Aorta (tissue), 5 donors: ENCODE data around the gene NOSIP. TPM values are rescaled to one million over a fixed set of nuclear protein-coding genes. Genes with fewer than 3 reads are reported as not detected.

ENCODE experiments used
- ATAC-seq: fragments of 200-7000 bp; cut with Tn5 transposase; one replicate; pipeline ENCODE4 v1.9.1; 2022; ENCODE audit warnings: moderate library complexity; ENCODE audit not compliant: low FRiP score
- DNase-seq, 2 donors: peaks; one replicate each; pipeline ENCODE4 v3.0.0-alpha.2; 2020
- H3K27ac ChIP-seq, 2 donors: one replicate each; pipeline ENCODE4 v1.5.1; 2013; ENCODE audit warnings: low read length in 2 of 2, mild to moderate bottlenecking in 2 of 2, moderate library complexity in 2 of 2, control low read depth in 1 of 2, inconsistent platforms in 1 of 2, low read depth in 1 of 2
- H3K27me3 ChIP-seq, 2 donors: one replicate each; pipeline ENCODE4 v1.6.1; 2013; ENCODE audit warnings: control low read depth in 1 of 2, low read length in 1 of 2, mild to moderate bottlenecking in 1 of 2, moderate library complexity in 1 of 2; ENCODE audit not compliant: insufficient read depth in 2 of 2, control insufficient read depth in 1 of 2
- H3K36me3 ChIP-seq, 2 donors: one replicate each; pipeline ENCODE4 v1.6.1; 2013; ENCODE audit warnings: control low read depth in 1 of 2, low read length in 1 of 2, mild to moderate bottlenecking in 1 of 2; ENCODE audit not compliant: insufficient read depth in 2 of 2, control insufficient read depth in 1 of 2
- H3K4me1 ChIP-seq, 2 donors: one replicate each; pipeline ENCODE4 v1.6.1; 2013; ENCODE audit warnings: low read length in 2 of 2, control low read depth in 1 of 2, mild to moderate bottlenecking in 1 of 2, moderate library complexity in 1 of 2; ENCODE audit not compliant: insufficient read depth in 2 of 2, control insufficient read depth in 1 of 2
- H3K4me3 ChIP-seq, 2 donors: one replicate each; pipeline ENCODE4 v1.5.1; 2013; ENCODE audit warnings: low read length in 2 of 2, control low read depth in 1 of 2, mild to moderate bottlenecking in 1 of 2
- H3K9me3 ChIP-seq: one replicate; pipeline ENCODE4 v1.6.1; 2013; ENCODE audit warnings: mild to moderate bottlenecking, low read length; ENCODE audit not compliant: control insufficient read depth
- whole genome bisulfite sequencing, 2 donors: extraction: QIAGEN DNeasy Blood & Tissue Kit; methylation state at CpG; one replicate each; pipeline ENCODE4 v1.1.7; 2013; 5-methylcytosine and 5-hydroxymethylcytosine counted together
- intact Hi-C, 2 donors: fragments of 100-400 bp; cut with DNase I; formaldehyde crosslinking; loops; one replicate each; pipeline versions ENCODE4 v1.14.2 to v1.15.0; 2022
- polyA plus RNA-seq, 2 donors: library from polyadenylated mRNA; stranded (reverse); fragments of 200-250 nt; gene quantifications; one replicate each; pipeline ENCODE4 v1.2.3, GENCODE V29; 2013
- total RNA-seq, 2 donors: library from RNA; stranded (reverse); fragmentation: NEBNext Ultra II Directional; extraction: Animal tissue kit (Norgen Biotek cat#: 25700); gene quantifications; one replicate each; pipeline ENCODE4 v1.2.1, GENCODE V29; 2021
- donor health status: healthy with polysubstance abuse.
- donor health status: Bipolar disorder and iron deficiency.
- donor health status: DM: no; HTN: no; CAD: no.
- donor health status: DM: no; HTN: no; CAD: no.
- donor health status: DM: yes; HTN: yes; CAD: no.

NOSIP gene
- total and polyA plus RNA-seq, 4 donors, result 38.8 to 135 (median 46.5) TPM

DNA sequence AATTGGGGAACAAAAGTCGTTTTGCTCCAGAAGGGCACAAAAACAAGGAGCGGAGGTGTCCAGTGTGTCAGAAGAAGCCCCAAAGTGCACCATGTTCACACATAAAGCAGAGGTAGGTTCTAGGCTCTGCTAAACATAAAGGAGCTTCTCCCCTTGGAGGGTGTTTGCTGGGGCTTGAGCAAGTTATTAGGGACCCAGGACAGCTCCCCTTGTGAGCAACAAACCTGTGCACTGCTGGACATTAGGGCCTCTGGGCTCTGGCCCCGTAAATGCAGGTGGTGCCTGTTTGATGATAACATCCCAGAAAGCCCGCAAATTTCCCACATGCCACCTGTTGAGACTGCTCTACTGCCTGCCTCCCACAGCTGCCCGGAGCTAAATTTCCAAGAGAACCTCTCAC is 41.7 kb downstream of the NOSIP start:
- H3K27ac ChIP-seq, result no peak overlapping the region
- H3K27me3 ChIP-seq, result no peaks in the 10 kb centered on the region
- H3K36me3 ChIP-seq, result peaks cover 0 to 4% of the 10 kb centered on the region in 2 donors
- no peaks in the 10 kb centered on the region for H3K9me3 ChIP-seq
- DNase-seq, result no peak
- WGBS, 2 donors, result 83 to 87% methylated on average over 5 of the region's 5 CpGs
- no peak overlapping the region for H3K4me3 ChIP-seq
- no peaks in the 10 kb centered on the region for H3K4me1 ChIP-seq
- intact Hi-C loops, result no loop called here
- no peak for ATAC-seq

DNA sequence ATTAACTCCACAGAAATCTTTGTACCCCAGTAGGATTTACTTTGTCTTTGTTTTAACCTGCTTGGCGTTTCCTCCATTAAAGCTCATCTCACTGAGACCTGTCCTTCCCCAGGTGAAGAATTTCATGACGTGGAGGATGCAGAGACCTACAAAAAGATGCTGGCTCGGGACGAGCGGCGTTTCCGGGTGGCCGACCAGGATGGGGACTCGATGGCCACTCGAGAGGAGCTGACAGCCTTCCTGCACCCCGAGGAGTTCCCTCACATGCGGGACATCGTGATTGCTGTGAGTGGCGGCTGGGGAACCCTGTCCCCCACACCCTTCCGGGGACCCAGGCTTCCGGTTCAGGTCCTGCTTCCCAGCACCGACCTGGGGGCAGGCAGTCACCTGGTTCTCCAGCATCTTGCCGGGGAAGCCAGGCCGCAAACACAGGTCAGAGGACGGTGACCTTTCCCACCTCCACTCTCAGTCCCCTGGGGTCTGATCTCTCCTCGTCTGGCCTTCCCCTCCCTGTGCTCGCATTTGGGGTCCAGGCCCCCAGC is 43.4 kb downstream of the NOSIP start:
- intact Hi-C loops, result no loop called here
- Histone ChIP-seq H3K4me1 (no peaks in the 10 kb centered on the region), H3K36me3 (peaks cover 0 to 3% of the 10 kb centered on the region in 2 donors), H3K4me3 (no peak overlapping the region), H3K27me3 (no peaks in the 10 kb centered on the region), H3K27ac (no peak overlapping the region), H3K9me3 (no peaks in the 10 kb centered on the region)
- ATAC-seq, result no peak
- no peak for DNase-seq
- WGBS, 2 donors, result 89 to 91% methylated on average over 20 to 22 of the region's 22 CpGs

- Histone ChIP-seq H3K9me3 (no peaks in the 10 kb centered on the region), H3K36me3 (peaks cover 0 to 2% of the 10 kb centered on the region in 2 donors), H3K4me3 (no peak overlapping the region), H3K4me1 (no peaks in the 10 kb centered on the region), H3K27me3 (no peaks in the 10 kb centered on the region), H3K27ac (no peak overlapping the region)
- no peak for ATAC-seq
- 83 to 85% methylated on average over 8 of the region's 8 CpGs for WGBS, 2 donors
- DNase-seq, result no peak
- intact Hi-C loops, result no loop called here
Observed at GRCh38 chr19:49534632-49535385, 45.5 kb downstream of the NOSIP start.

DNA sequence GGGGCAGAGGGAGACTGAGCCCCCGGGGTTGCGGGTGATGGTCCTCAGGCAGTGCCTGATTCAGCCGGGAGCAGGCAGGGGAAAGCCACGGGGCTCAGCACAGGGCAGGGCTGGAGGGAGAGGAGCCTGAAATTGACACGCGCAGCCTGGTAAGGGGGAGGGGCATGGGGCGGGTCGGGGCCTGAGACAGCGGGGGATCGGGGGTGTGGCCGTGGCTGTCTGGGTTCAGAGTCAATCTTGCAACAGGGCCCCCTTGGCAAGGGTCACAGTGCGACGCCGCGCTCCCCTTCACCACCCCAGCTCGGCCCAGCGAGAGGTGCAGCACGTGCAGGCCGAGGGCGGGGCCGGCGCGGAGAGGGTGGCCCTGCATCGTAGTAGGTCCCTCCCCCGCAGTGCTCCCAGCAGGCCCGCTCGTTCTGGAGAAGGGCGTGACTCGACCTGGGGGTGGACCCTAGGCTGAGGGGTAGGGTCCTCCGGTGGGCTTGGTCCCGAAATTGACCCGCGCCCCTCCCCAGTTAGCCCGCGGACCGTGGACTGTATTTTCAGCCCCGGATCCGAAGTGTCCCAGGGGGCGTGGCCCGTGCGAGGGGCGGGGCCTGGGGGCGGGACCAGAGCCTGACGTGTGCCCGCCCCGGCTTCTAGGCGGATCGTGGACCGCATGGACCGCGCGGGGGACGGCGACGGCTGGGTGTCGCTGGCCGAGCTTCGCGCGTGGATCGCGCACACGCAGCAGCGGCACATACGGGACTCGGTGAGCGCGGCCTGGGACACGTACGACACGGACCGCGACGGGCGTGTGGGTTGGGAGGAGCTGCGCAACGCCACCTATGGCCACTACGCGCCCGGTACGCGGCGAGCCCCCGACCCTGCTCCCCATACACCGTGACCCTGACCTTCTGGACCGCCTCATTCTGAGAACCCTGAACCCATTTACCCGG is 46.5 kb downstream of the NOSIP start:
- WGBS, 2 donors, result 18 to 20% methylated on average over 67 to 87 of the region's 87 CpGs
- ATAC-seq (peak; percentile 92), DNase-seq (peak; percentile 76 to 92)
- Histone ChIP-seq H3K27me3 (no peaks in the 10 kb centered on the region), H3K36me3 (no peaks in the 10 kb centered on the region), H3K4me1 (no peaks in the 10 kb centered on the region), H3K9me3 (no peaks in the 10 kb centered on the region), H3K4me3 (no peak overlapping the region), H3K27ac (no peak overlapping the region)
- intact Hi-C loops, result no loop called here

DNA sequence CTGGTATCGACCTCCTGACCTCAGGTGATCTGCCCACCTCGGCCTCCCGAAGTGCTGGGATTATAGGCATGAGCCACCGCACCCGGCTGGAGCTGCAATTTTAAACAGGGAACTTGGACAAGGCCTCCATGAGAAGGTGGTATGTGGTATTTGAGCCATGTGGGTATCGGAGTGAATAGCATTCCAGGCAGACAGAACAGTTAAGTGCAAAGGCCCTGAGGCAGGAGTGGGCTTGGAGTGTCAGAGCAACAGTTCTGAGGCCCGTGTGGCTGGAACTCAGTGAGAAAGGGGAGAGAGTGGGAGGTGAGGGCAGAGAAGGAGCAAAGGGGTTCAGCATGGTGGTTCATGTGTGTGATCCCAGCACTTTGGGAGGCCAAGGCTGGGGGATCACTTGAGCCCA is 49.6 kb downstream of the NOSIP start:
- H3K36me3 ChIP-seq, result no peaks in the 10 kb centered on the region
- DNase-seq, result no peak
- WGBS, 2 donors, result 90% methylated on average over 7 of the region's 7 CpGs
- no peak overlapping the region for H3K4me3 ChIP-seq
- ATAC-seq, result no peak
- no peak overlapping the region for H3K27ac ChIP-seq
- no peaks in the 10 kb centered on the region for H3K27me3 ChIP-seq
- no peaks in the 10 kb centered on the region for H3K4me1 ChIP-seq
- H3K9me3 ChIP-seq, result no peaks in the 10 kb centered on the region
- intact Hi-C loops, result no loop called here

GRCh38 chr19:49528211-49528771 is 52.1 kb downstream of the NOSIP start:
- peak overlapping the region in 1 of 2 donors; percentile 34 for H3K27ac ChIP-seq
- H3K4me1 ChIP-seq, result no peaks in the 10 kb centered on the region
- DNase-seq (peak; percentile 74 to 86), ATAC-seq (peak; percentile 41)
- intact Hi-C loops, result loop anchor here in 1 of 2 donors (10.0 kb wide), 1 partner anchor 237 kb away; the partner anchor contains the start of genes AP2A1 and TSKS
- H3K36me3 ChIP-seq, result no peaks in the 10 kb centered on the region
- no peaks in the 10 kb centered on the region for H3K27me3 ChIP-seq
- H3K9me3 ChIP-seq, result no peaks in the 10 kb centered on the region
- H3K4me3 ChIP-seq, result peak overlapping the region; percentile 2 to 36
- 16 to 22% methylated on average over 24 to 25 of the region's 25 CpGs for WGBS, 2 donors

DNA sequence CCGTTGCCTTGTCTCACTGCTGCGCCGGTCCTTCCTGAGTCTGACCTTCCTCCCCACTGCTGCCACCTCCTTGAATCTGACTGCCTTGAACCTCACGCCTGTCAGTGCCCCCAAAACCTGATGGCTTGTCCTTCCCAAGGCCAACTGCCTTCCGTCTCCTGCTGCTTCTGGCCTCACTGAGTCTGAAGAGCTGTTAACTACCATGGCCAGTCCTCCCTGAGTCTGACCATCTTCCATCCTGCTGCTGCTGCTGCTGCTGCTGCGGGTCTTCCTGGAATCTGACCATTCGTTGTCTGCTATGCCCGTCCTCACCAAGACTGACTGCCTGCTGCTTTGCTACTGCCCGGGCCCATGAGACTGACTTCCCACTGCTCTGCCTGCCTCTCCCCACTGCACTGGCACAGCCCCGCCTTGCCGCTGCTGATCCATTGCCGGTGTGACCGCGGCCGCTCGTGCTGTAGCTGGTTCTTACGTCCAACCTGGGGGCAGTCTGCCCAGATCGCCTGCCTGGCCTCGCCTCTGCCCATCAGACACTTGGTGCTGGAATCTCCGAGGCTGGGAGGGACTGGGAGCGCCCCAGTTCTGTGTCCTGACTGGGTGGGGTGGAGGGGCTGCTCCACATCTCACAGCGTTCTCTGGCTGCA is 55.4 kb downstream of the NOSIP start:
- no peaks in the 10 kb centered on the region for H3K27me3 ChIP-seq
- no peak for ATAC-seq
- intact Hi-C loops, result loop anchor here in 1 of 2 donors (10.0 kb wide), 1 partner anchor 240 kb away; the partner anchor contains the start of genes AP2A1 and TSKS

More for the DNA sequence above, 55.4 kb downstream of the NOSIP start:
- Histone ChIP-seq H3K4me1 (no peaks in the 10 kb centered on the region), H3K4me3 (no peak overlapping the region), H3K27ac (no peak overlapping the region), H3K36me3 (no peaks in the 10 kb centered on the region), H3K9me3 (no peaks in the 10 kb centered on the region)
- 88 to 89% methylated on average over 22 of the region's 22 CpGs for WGBS, 2 donors
- DNase-seq, result no peak
